Endodermal cell (in vitro differentiated cells): ENCODE data around the gene PHLPP1. TPM values are rescaled to one million over a fixed set of nuclear protein-coding genes. Genes with fewer than 3 reads are reported as not detected.
A peak's percentile ranks its signal among the peaks of the same experiment; 100 is the strongest.

Source experiments
- DNase-seq: peaks from one replicate; pipeline ENCODE4 v3.0.0-alpha.2; 2017
- H3K27ac ChIP-seq: 2 replicates; pipeline ENCODE4 v1.5.1; 2013; ENCODE audit warnings: mild to moderate bottlenecking, low read depth, low read length, moderate library complexity
- H3K27me3 ChIP-seq: 2 replicates; pipeline ENCODE4 v1.6.1; 2013; ENCODE audit warnings: mild to moderate bottlenecking, low read length, moderate library complexity; ENCODE audit not compliant: insufficient read depth, control insufficient read depth, poor library complexity, severe bottlenecking
- H3K36me3 ChIP-seq: 2 replicates; pipeline ENCODE4 v1.7.0; 2013; ENCODE audit warnings: mild to moderate bottlenecking, low read length, moderate library complexity; ENCODE audit not compliant: control insufficient read depth, insufficient read depth
- H3K4me1 ChIP-seq: one replicate; pipeline ENCODE4 v1.7.0; 2013; ENCODE audit warnings: low read length; ENCODE audit not compliant: control insufficient read depth, insufficient read depth
- H3K4me3 ChIP-seq: 2 replicates; pipeline ENCODE4 v1.5.1; 2013; ENCODE audit warnings: mild to moderate bottlenecking, low read length, moderate library complexity
- H3K9ac ChIP-seq: 2 replicates; pipeline ENCODE4 v1.6.1; 2013; ENCODE audit warnings: mild to moderate bottlenecking, low read length, moderate library complexity; ENCODE audit not compliant: poor library complexity, severe bottlenecking; ENCODE audit errors: extremely low read depth
- H3K9me3 ChIP-seq: 2 replicates; pipeline ENCODE4 v1.6.1; 2013; ENCODE audit warnings: mild to moderate bottlenecking, low read length, moderate library complexity; ENCODE audit not compliant: control insufficient read depth
- H3K27ac Mint-ChIP-seq: 2 replicates; pipeline ENCODE4 v1.8.0; 2020; ENCODE audit warnings: mixed read lengths
- H3K27me3 Mint-ChIP-seq: 2 replicates; pipeline ENCODE4 v1.8.0; 2021; ENCODE audit warnings: mild to moderate bottlenecking, mixed read lengths; ENCODE audit not compliant: insufficient read depth
- H3K36me3 Mint-ChIP-seq: 2 replicates; pipeline ENCODE4 v1.8.0; 2020; ENCODE audit warnings: low read depth, mixed read lengths
- H3K4me1 Mint-ChIP-seq: 2 replicates; pipeline ENCODE4 v1.8.0; 2020; ENCODE audit warnings: mixed read lengths
- H3K4me3 Mint-ChIP-seq: 2 replicates; pipeline ENCODE4 v1.8.0; 2020; ENCODE audit warnings: mild to moderate bottlenecking, moderate library complexity, mixed read lengths
- H3K9me3 Mint-ChIP-seq: 2 replicates; pipeline ENCODE4 v1.8.0; 2020; ENCODE audit warnings: mild to moderate bottlenecking, mixed read lengths
- WGBS, 2 experiments: methylation state at CpG; one replicate each; pipeline versions ENCODE4 v1.1.5 to v1.1.7; 2013; ENCODE audit warnings: missing lambda C conversion rate in 2 of 2, mixed read lengths in 1 of 2; ENCODE audit not compliant: insufficient coverage in 1 of 2, insufficient read length in 1 of 2; 5-methylcytosine and 5-hydroxymethylcytosine counted together
- total RNA-seq, 2 donors: library from RNA; stranded (reverse); fragmentation: NEBNext Ultra II Directional in 1 of 2; extraction: Animal tissue kit (Norgen Biotek cat#: 25700) in 1 of 2; gene quantifications; 2 replicates in 1 of 2; 3 replicates in 1 of 2; pipeline ENCODE4 v1.2.1, GENCODE V29; 2021
- TF ChIP-seq, protein P1 (sequence below): fragments of 200-600 bp; sonication (generic); conservative IDR thresholded peaks from 2 replicates; pipeline ENCODE4 v1.5.0; 2021; ENCODE audit warnings: antibody characterized with exemption, mild to moderate bottlenecking

PHLPP1 gene
- total RNA-seq, 2 donors from 2014 or later, result 19.8 to 28.1 TPM

- Mint-ChIP-seq H3K27me3 (no peaks in the 10 kb centered on the region), H3K27ac (no peak overlapping the region), H3K4me3 (no peak overlapping the region), H3K36me3 (no peaks in the 10 kb centered on the region), H3K4me1 (peaks cover 35% of the 10 kb centered on the region), H3K9me3 (no peaks in the 10 kb centered on the region)
- Histone ChIP-seq H3K27me3 (no peaks in the 10 kb centered on the region), H3K4me3 (no peak overlapping the region), H3K27ac (no peak overlapping the region), H3K9me3 (no peaks in the 10 kb centered on the region), H3K4me1 (peaks cover 5% of the 10 kb centered on the region), H3K9ac (no peak overlapping the region), H3K36me3 (no peaks in the 10 kb centered on the region)
- no peak for DNase-seq
- 89 to 100% methylated on average over 1 of the region's 1 CpG for WGBS, 2 experiments
- TF ChIP-seq, protein P1, sequence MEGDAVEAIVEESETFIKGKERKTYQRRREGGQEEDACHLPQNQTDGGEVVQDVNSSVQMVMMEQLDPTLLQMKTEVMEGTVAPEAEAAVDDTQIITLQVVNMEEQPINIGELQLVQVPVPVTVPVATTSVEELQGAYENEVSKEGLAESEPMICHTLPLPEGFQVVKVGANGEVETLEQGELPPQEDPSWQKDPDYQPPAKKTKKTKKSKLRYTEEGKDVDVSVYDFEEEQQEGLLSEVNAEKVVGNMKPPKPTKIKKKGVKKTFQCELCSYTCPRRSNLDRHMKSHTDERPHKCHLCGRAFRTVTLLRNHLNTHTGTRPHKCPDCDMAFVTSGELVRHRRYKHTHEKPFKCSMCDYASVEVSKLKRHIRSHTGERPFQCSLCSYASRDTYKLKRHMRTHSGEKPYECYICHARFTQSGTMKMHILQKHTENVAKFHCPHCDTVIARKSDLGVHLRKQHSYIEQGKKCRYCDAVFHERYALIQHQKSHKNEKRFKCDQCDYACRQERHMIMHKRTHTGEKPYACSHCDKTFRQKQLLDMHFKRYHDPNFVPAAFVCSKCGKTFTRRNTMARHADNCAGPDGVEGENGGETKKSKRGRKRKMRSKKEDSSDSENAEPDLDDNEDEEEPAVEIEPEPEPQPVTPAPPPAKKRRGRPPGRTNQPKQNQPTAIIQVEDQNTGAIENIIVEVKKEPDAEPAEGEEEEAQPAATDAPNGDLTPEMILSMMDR, result no peak
These were observed 76.7 kb downstream of the PHLPP1 start for GRCh38 chr18:62792016-62792415.

DNA sequence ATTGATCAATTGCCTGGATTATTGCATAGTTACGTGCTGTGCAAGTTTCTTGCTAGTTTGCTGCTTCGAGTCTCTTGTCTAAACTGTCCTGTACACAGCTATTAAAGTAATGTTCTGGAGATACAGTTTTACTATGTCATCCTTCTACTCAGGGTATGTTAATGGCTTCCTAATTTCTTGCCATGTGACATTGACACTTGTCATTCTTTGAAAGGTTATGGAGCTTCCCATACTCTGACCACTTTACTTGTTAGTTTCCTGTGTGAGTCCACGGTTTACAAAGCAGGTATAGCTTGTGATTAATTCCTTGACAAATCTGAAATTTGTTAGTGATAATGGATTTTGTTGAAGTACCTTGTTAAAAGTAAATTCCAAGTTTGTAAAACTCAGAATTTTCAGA, 80.5 kb downstream of the PHLPP1 start:
- Mint-ChIP-seq H3K4me3 (no peak overlapping the region), H3K27ac (peak overlapping the region; percentile 70), H3K4me1 (peaks cover 28% of the 10 kb centered on the region), H3K9me3 (no peaks in the 10 kb centered on the region), H3K27me3 (no peaks in the 10 kb centered on the region), H3K36me3 (no peaks in the 10 kb centered on the region)
- H3K4me1 ChIP-seq, result no peaks in the 10 kb centered on the region
- H3K27me3 ChIP-seq, result no peaks in the 10 kb centered on the region
- 94 to 100% methylated on average over 3 of the region's 3 CpGs for WGBS, 2 experiments
- no peak for DNase-seq
- H3K9ac ChIP-seq, result no peak overlapping the region
- TF ChIP-seq, protein P1, result no peak
- H3K36me3 ChIP-seq, result no peaks in the 10 kb centered on the region
- H3K4me3 ChIP-seq, result no peak overlapping the region
- no peaks in the 10 kb centered on the region for H3K9me3 ChIP-seq
- H3K27ac ChIP-seq, result no peak overlapping the region

GRCh38 chr18:62796216-62796621, 80.9 kb downstream of the PHLPP1 start:
- Histone ChIP-seq H3K9me3 (no peaks in the 10 kb centered on the region), H3K27ac (no peak overlapping the region), H3K9ac (no peak overlapping the region), H3K4me1 (no peaks in the 10 kb centered on the region), H3K27me3 (no peaks in the 10 kb centered on the region), H3K4me3 (no peak overlapping the region), H3K36me3 (no peaks in the 10 kb centered on the region)
- no peaks in the 10 kb centered on the region for H3K36me3 Mint-ChIP-seq
- H3K4me1 Mint-ChIP-seq, result peaks cover 26% of the 10 kb centered on the region
- WGBS, 2 experiments, result 83 to 97% methylated on average over 1 of the region's 1 CpG
- DNase-seq, result no peak
- no peaks in the 10 kb centered on the region for H3K9me3 Mint-ChIP-seq
- TF ChIP-seq, protein P1, result no peak
- no peak overlapping the region for H3K4me3 Mint-ChIP-seq
- no peaks in the 10 kb centered on the region for H3K27me3 Mint-ChIP-seq
- no peak overlapping the region for H3K27ac Mint-ChIP-seq
